Muscle of leg (tissue), 11 donors: ENCODE data around the gene CCM2. TPM values are rescaled to one million over a fixed set of nuclear protein-coding genes. Genes with fewer than 3 reads are reported as not detected.
"Not testable (repeated sequence)": the region's sequence is repeated elsewhere in the genome, so short reads cannot be mapped to it uniquely, and the experiment has no call there.

Experiments
- DNase-seq: peaks from one replicate; pipeline ENCODE4 v3.0.0; 2013
- H3K27ac ChIP-seq: one replicate; pipeline ENCODE4 v1.5.1; 2013; ENCODE audit warnings: mild to moderate bottlenecking, low read length, control low read depth
- H3K27me3 ChIP-seq: one replicate; pipeline ENCODE4 v1.6.1; 2013; ENCODE audit warnings: low read length; ENCODE audit not compliant: control insufficient read depth, insufficient read depth
- H3K36me3 ChIP-seq: one replicate; pipeline ENCODE4 v1.6.1; 2013; ENCODE audit warnings: low read length; ENCODE audit not compliant: control insufficient read depth, insufficient read depth
- H3K4me1 ChIP-seq: one replicate; pipeline ENCODE4 v1.6.1; 2013; ENCODE audit warnings: low read length; ENCODE audit not compliant: control insufficient read depth, insufficient read depth
- H3K4me3 ChIP-seq: one replicate; pipeline ENCODE4 v1.5.1; 2013; ENCODE audit warnings: low read length, control low read depth
- H3K9me3 ChIP-seq: replicated peaks from 2 replicates; pipeline ENCODE4 v1.6.1; 2013; ENCODE audit warnings: low read depth, low read length; ENCODE audit not compliant: control insufficient read depth
- WGBS: methylation state at CpG from one replicate; pipeline ENCODE4 v1.1.5; 2013; ENCODE audit warnings: missing lambda C conversion rate; ENCODE audit not compliant: insufficient coverage; 5-methylcytosine and 5-hydroxymethylcytosine counted together
- polyA plus RNA-seq, 8 donors: library from polyadenylated mRNA; unstranded; fragments of 120-200 nt; gene quantifications; one replicate each; pipeline versions ENCODE4 v1.2.1 to v1.2.3, GENCODE V29; 2013; ENCODE audit warnings: inconsistent platforms in 1 of 8, low replicate concordance in 1 of 8; ENCODE audit not compliant: insufficient read length in 8 of 8, insufficient read depth in 1 of 8
- total RNA-seq: library from RNA; stranded (reverse); fragments of 120-200 nt; gene quantifications from one replicate; pipeline ENCODE4 v1.2.4, GENCODE V29; 2013

CCM2 gene
- total and polyA plus RNA-seq, 9 donors: 36.1 to 47.2 (median 43.1) TPM

DNA sequence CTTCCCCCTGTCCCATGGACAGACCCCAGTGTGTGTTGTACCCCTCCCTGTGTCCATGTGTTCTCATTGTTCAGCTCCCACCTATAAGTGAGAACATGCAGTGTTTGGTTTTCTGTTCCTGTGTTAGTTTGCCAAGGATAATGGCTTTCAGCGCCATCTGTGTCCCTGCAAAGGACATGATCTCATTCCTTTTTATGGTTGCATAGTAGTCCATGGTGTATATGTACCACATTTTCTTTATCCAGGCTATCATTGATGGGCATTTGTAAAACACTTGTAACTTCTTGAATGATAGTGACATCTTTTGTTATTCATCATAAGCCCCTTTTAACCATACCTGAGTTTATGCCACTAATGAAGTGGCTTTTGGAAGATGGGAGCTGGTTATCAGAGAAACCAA lies 114.3 kb downstream of the CCM2 start:
- WGBS: no CpG with 5 or more reads among the region's 1 CpG
- H3K4me3 ChIP-seq, H3K27me3 ChIP-seq, H3K27ac ChIP-seq, DNase-seq, H3K9me3 ChIP-seq, H3K36me3 ChIP-seq: not testable (repeated sequence)
- peaks cover 10% of the 10 kb centered on the region for H3K4me1 ChIP-seq

DNA sequence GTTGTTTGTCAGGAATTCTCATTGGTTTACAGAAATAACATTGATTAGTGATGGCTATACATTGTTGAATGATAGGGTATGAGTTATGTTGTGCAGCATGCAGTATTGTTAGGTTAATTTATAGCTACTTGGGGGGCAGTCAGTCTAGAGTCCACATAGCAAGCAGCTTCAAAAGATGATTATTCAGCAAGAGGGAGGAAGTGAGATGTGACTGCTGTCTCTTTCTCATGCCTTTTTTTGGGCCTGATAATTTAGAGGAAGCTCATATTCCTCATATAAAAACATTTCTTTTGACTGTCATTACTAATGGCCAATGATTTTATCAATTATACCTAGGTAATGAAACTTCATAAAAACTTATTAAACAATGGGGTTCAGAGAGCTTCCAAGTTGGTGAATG lies 114.9 kb downstream of the CCM2 start:
- Histone ChIP-seq H3K4me3 (no peak overlapping the region), H3K4me1 (peaks cover 10% of the 10 kb centered on the region), H3K9me3 (no peaks in the 10 kb centered on the region), H3K27ac (no peak overlapping the region), H3K36me3 (no peaks in the 10 kb centered on the region), H3K27me3 (peaks cover 7% of the 10 kb centered on the region)
- no peak for DNase-seq

DNA sequence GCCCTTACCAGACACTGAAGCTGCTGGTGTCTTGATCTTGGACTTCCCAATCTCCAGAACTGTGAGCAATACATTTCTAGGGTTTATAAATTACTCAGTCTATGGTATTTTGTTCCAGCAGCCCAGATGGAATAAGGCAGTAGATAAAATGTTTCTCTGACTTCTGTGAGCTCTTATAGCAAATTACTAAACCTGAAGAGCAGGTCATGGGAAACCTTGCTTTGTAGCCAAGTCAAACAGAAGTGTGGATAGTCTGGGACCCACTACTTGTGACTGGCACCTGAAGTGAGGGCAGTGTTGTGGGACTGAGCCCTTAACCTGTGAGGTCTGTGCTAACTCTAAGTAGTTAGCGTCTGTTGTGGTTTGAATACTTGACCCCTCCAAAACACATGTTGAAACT lies 116.0 kb downstream of the CCM2 start:
- Histone ChIP-seq H3K4me3 (no peak overlapping the region), H3K36me3 (no peaks in the 10 kb centered on the region), H3K27me3 (peaks cover 7% of the 10 kb centered on the region), H3K9me3 (no peaks in the 10 kb centered on the region), H3K4me1 (peaks cover 7% of the 10 kb centered on the region), H3K27ac (no peak overlapping the region)
- WGBS: no CpG with 5 or more reads among the region's 1 CpG
- no peak for DNase-seq

GRCh38 chr7:45117582-45117981 lies 117.6 kb downstream of the CCM2 start:
- peaks cover under 1% of the 10 kb centered on the region for H3K4me1 ChIP-seq
- WGBS: 79% methylated on average over 3 of the region's 4 CpGs
- no peak for DNase-seq
- H3K9me3 ChIP-seq: no peaks in the 10 kb centered on the region
- no peak overlapping the region for H3K27ac ChIP-seq
- H3K4me3 ChIP-seq: no peak overlapping the region
- H3K27me3 ChIP-seq: peaks cover 7% of the 10 kb centered on the region
- H3K36me3 ChIP-seq: no peaks in the 10 kb centered on the region

DNA sequence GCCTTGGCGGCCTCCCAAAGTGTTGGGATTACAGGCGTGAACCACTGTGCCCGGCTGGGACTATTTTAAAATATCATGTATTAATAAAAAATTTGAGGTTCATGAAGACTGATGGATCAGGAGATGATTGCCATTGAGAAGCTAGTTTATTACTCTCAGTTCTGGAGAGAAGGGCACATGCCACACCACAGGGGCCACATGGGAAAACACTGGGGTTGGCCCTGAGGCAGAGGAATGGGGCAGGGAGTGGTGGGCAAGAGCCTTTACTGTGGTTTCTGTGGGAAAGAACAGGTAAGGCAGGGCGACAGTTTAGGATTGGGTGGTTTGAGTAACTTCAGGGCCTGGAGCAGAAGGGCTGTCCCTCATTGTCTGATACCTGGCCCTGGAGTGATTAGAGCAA lies 118.3 kb downstream of the CCM2 start:
- no peak overlapping the region for H3K4me3 ChIP-seq
- no peaks in the 10 kb centered on the region for H3K9me3 ChIP-seq
- 92% methylated on average over 1 of the region's 4 CpGs for WGBS
- H3K4me1 ChIP-seq: no peaks in the 10 kb centered on the region
- H3K36me3 ChIP-seq: no peaks in the 10 kb centered on the region
- no peak overlapping the region for H3K27ac ChIP-seq
- DNase-seq: no peak
- H3K27me3 ChIP-seq: peaks cover 7% of the 10 kb centered on the region

- Histone ChIP-seq H3K36me3 (no peaks in the 10 kb centered on the region), H3K9me3 (no peaks in the 10 kb centered on the region), H3K4me3 (no peak overlapping the region), H3K27me3 (peaks cover 7% of the 10 kb centered on the region), H3K4me1 (no peaks in the 10 kb centered on the region), H3K27ac (no peak overlapping the region)
- no CpG with 5 or more reads among the region's 3 CpGs for WGBS
- DNase-seq: no peak
Observed at GRCh38 chr7:45118889-45119331, 118.9 kb downstream of the CCM2 start.

- Histone ChIP-seq H3K36me3 (no peaks in the 10 kb centered on the region), H3K27ac (no peak overlapping the region), H3K4me1 (no peaks in the 10 kb centered on the region), H3K4me3 (no peak overlapping the region), H3K9me3 (no peaks in the 10 kb centered on the region), H3K27me3 (peaks cover 7% of the 10 kb centered on the region)
- no peak for DNase-seq
- no CpG with 5 or more reads among the region's 3 CpGs for WGBS
Observed at GRCh38 chr7:45119550-45119949, 119.5 kb downstream of the CCM2 start.

- no peak for DNase-seq
- Histone ChIP-seq H3K4me1 (peaks cover 4% of the 10 kb centered on the region), H3K27me3 (no peaks in the 10 kb centered on the region), H3K36me3 (no peaks in the 10 kb centered on the region), H3K9me3 (no peaks in the 10 kb centered on the region), H3K27ac (no peak overlapping the region), H3K4me3 (no peak overlapping the region)
- 55% methylated on average over 10 of the region's 16 CpGs for WGBS
Observed at GRCh38 chr7:45122975-45123860, 123.2 kb downstream of the CCM2 start.

GRCh38 chr7:45123913-45124710 lies 124.1 kb downstream of the CCM2 start:
- H3K27ac ChIP-seq: no peak overlapping the region
- 56% methylated on average over 9 of the region's 12 CpGs for WGBS
- no peak for DNase-seq
- no peaks in the 10 kb centered on the region for H3K27me3 ChIP-seq
- H3K36me3 ChIP-seq: no peaks in the 10 kb centered on the region
- H3K9me3 ChIP-seq: no peaks in the 10 kb centered on the region
- H3K4me1 ChIP-seq: peaks cover 4% of the 10 kb centered on the region
- H3K4me3 ChIP-seq: no peak overlapping the region

DNA sequence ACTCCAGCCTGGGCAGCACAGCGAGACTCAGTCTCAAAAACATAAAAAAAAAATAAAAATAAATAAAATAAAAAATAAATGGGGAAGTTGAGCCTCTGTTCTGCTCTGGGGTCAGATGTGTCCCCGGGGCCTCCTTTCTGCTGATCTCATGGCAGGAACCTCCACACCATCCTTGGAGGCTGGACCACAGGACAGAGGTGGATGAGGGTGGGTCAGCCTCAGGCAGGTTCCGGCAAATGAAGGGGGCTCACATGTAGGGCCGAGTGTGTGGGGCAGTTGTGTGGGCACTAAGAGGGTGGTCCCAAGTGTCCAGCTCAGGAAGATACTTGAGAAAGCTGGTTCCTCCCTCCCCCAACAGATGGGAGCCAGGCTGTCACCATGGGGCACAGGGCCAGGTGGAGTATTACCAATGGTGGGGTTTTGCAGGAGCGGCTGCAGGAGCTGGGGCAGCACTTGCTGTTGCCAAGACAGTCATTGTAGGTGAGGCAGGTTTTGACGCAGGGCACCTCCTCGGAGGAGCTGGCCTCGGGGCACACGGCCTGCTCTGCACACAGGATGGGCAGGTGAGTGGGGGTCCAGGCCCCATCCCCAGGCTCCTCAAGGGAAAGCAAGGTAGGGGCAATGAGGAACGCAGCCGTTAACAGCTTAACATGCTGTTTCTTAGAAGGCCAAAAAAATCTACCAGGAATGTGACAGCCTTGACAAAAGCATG lies 125.3 kb downstream of the CCM2 start:
- 87% methylated on average over 8 of the region's 11 CpGs for WGBS
- no peak overlapping the region for H3K4me3 ChIP-seq
- no peaks in the 10 kb centered on the region for H3K9me3 ChIP-seq
- H3K36me3 ChIP-seq: no peaks in the 10 kb centered on the region
- H3K27me3 ChIP-seq: no peaks in the 10 kb centered on the region
- no peak for DNase-seq
- no peak overlapping the region for H3K27ac ChIP-seq
- H3K4me1 ChIP-seq: peaks cover 4% of the 10 kb centered on the region
